Activated T-cell treated with anti-CD3 and anti-CD28 coated beads, Interleukin-2, amount 50 U/mL, for 24 hours (primary cell): Measurements from ENCODE around the gene LDHD.

Source experiments
- DNase-seq: peaks from one replicate; pipeline ENCODE4 v3.0.0-alpha.2; 2020
- H3K27ac Mint-ChIP-seq: 2 replicates; pipeline ENCODE4 v1.8.0; 2020; ENCODE audit warnings: mild to moderate bottlenecking, mixed read lengths
- H3K27me3 Mint-ChIP-seq: 2 replicates; pipeline ENCODE4 v1.8.0; 2020; ENCODE audit warnings: mixed read lengths
- H3K36me3 Mint-ChIP-seq: 2 replicates; pipeline ENCODE4 v1.8.0; 2020; ENCODE audit warnings: low read depth, mixed read lengths
- H3K4me1 Mint-ChIP-seq: 2 replicates; pipeline ENCODE4 v1.8.0; 2020; ENCODE audit warnings: low read depth, mixed read lengths
- H3K4me3 Mint-ChIP-seq: 2 replicates; pipeline ENCODE4 v1.8.0; 2020; ENCODE audit warnings: mild to moderate bottlenecking, moderate library complexity, mixed read lengths
- H3K9me3 Mint-ChIP-seq: 2 replicates; pipeline ENCODE4 v1.8.0; 2020; ENCODE audit warnings: mixed read lengths

Gene LDHD

DNA sequence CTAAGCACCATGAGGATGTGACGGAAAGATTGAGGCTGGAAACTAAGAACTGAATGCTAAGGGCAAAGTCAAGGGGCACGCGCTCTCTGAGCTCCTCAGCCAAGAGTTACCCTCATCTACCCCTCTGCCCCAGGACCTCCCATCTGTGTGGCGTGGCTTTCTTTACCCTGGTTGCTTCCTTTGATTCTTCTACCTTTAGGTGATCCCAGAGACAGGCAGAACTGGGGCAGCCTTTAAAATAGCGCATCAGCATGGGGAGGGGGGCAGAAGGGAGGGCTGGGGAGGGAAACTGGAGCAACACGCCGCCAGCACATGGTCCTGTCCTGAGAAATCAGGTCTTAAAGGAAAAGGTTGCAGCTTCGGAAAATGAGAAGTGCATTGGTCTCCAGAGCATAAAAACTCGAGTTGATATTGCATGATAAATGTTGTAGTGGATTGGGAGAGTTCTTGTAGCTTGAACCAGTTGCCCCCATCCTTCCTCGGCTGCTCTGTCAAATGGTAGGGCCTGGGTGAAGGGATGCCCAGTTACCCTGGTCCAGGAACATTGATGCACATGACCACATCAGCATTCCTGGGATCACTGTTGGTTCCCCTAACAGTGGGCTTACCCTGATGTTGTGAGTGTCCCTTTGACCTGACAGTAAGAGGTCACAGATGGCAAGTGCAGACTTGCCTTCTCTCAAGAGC lies 29.7 kb downstream of the LDHD start:
- DNase-seq, result no peak
- Mint-ChIP-seq H3K4me3 (no peak overlapping the region), H3K27me3 (no peaks in the 10 kb centered on the region), H3K27ac (no peak overlapping the region), H3K9me3 (no peaks in the 10 kb centered on the region), H3K4me1 (peaks cover 41% of the 10 kb centered on the region), H3K36me3 (no peaks in the 10 kb centered on the region)

- Mint-ChIP-seq H3K36me3 (no peaks in the 10 kb centered on the region), H3K4me1 (peaks cover 42% of the 10 kb centered on the region), H3K9me3 (no peaks in the 10 kb centered on the region), H3K27ac (no peak overlapping the region), H3K27me3 (no peaks in the 10 kb centered on the region), H3K4me3 (no peak overlapping the region)
- no peak for DNase-seq
Measured at GRCh38 chr16:75086281-75086680, 30.3 kb downstream of the LDHD start.

- H3K9me3 Mint-ChIP-seq, result no peaks in the 10 kb centered on the region
- no peak overlapping the region for H3K27ac Mint-ChIP-seq
- no peak for DNase-seq
- H3K4me1 Mint-ChIP-seq, result peaks cover 43% of the 10 kb centered on the region
- no peaks in the 10 kb centered on the region for H3K27me3 Mint-ChIP-seq
- H3K36me3 Mint-ChIP-seq, result no peaks in the 10 kb centered on the region
- H3K4me3 Mint-ChIP-seq, result no peak overlapping the region
Measured at GRCh38 chr16:75085556-75085955, 31.0 kb downstream of the LDHD start.

- no peaks in the 10 kb centered on the region for H3K9me3 Mint-ChIP-seq
- no peak overlapping the region for H3K27ac Mint-ChIP-seq
- H3K36me3 Mint-ChIP-seq, result no peaks in the 10 kb centered on the region
- DNase-seq, result no peak
- no peak overlapping the region for H3K4me3 Mint-ChIP-seq
- H3K4me1 Mint-ChIP-seq, result peaks cover 36% of the 10 kb centered on the region
- no peaks in the 10 kb centered on the region for H3K27me3 Mint-ChIP-seq
Measured at GRCh38 chr16:75083813-75084212, 32.8 kb downstream of the LDHD start.

- Mint-ChIP-seq H3K9me3 (peaks cover 3% of the 10 kb centered on the region), H3K27ac (no peak overlapping the region), H3K27me3 (no peaks in the 10 kb centered on the region), H3K4me3 (no peak overlapping the region), H3K36me3 (peaks cover 6% of the 10 kb centered on the region), H3K4me1 (peaks cover 41% of the 10 kb centered on the region)
- DNase-seq, result no peak
Measured at GRCh38 chr16:75081179-75081859, 35.3 kb downstream of the LDHD start.

DNA sequence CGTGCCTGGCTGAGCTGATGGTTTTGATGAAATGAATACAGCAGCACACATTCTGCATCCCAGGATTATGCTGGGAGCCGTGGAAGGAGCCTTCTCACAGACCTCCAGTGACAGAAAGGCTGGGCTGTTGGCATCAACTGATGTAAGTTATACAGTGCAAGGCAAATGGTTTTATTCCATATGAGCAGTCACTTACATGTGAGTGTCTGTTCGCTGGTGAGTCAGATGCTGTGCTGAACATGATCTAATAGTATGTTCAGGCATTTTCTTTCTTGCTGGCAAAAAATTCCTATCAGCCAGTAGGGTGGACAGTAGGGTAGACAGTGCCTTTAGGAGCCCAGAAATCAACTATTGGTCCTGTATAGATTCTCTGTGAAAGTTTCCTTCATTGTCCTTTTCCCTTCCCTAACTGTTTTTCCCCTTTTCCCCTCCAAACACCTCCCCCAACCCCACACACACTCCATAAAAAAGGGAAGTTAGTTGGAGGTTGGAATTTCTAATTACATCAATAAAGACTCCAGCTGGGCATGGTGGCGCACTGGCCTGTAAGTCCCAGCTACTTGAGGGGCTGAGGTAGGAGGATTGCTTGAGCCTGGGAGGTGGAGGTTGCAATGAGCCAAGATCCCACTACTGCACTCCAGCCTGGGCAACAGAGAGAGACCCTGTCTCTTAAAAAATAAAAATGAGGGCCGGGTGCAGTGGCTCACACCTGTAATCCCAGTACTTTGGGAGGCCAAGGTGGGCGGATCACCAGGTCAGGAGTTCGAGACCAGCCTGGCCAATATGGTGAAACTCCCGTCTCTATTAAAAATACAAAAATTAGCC lies 36.2 kb downstream of the LDHD start:
- Mint-ChIP-seq H3K27me3 (no peaks in the 10 kb centered on the region), H3K4me3 (no peak overlapping the region), H3K27ac (no peak overlapping the region), H3K9me3 (peaks cover 3% of the 10 kb centered on the region), H3K4me1 (peaks cover 45% of the 10 kb centered on the region), H3K36me3 (peaks cover 8% of the 10 kb centered on the region)
- no peak for DNase-seq

DNA sequence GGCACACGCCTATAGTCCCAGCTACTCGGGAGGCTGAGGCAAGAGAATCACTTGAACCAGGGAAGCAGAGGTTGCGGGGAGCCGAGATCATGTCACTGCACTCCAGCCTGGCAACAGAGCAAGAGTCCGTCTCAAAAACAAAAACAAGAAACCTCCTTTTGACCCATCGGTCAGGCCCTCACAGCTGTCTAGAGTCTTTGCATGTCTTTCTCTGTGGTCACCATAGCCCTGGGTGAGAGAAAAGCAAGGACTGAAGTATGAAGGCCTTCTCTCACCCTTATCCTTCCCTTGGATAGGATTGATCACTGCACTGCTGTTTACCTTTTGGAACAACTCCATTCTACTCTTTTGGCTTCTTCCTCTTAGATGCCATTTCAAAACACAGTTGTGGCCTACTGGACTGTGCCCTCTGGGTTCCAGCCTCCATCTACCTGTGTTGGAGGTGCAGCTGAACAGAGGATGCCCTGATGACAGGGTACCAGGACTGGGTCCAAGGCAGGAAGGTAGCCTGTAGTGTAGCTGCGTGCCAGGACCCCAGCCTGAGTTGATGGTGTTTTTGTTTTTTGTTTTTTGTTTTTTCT lies 37.1 kb downstream of the LDHD start:
- Mint-ChIP-seq H3K4me1 (peaks cover 52% of the 10 kb centered on the region), H3K27me3 (no peaks in the 10 kb centered on the region), H3K9me3 (peaks cover 3% of the 10 kb centered on the region), H3K27ac (no peak overlapping the region), H3K4me3 (no peak overlapping the region), H3K36me3 (peaks cover 8% of the 10 kb centered on the region)
- DNase-seq, result no peak

DNA sequence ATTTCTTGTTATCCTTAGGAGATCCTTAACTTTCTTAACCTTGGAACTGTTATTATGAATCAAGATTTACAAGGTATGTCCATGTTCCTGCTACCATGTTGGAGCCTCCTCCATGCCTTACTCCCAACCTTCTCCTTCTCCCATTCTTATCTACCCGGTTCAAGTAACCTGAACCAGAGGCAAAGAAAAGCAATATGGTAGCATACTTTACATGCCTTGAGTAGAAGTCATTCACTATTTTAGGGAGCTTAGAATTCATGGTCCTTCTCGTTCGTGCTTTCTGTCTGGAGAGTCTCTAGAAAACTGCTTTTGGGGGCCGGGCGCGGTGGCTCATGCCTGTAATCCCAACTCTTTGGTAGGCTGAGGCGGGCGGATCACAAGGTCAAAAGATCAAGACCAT lies 37.7 kb downstream of the LDHD start:
- Mint-ChIP-seq H3K4me3 (no peak overlapping the region), H3K4me1 (peaks cover 53% of the 10 kb centered on the region), H3K27me3 (no peaks in the 10 kb centered on the region), H3K9me3 (peaks cover 3% of the 10 kb centered on the region), H3K36me3 (peaks cover 11% of the 10 kb centered on the region), H3K27ac (no peak overlapping the region)
- DNase-seq, result no peak

GRCh38 chr16:75075688-75076268 lies 40.8 kb downstream of the LDHD start:
- H3K36me3 Mint-ChIP-seq, result peaks cover 11% of the 10 kb centered on the region
- peak overlapping the region; percentile 91 for H3K27ac Mint-ChIP-seq
- peaks cover 59% of the 10 kb centered on the region for H3K4me1 Mint-ChIP-seq
- no peaks in the 10 kb centered on the region for H3K27me3 Mint-ChIP-seq
- DNase-seq, result no peak
- peak overlapping the region; percentile 44 for H3K4me3 Mint-ChIP-seq
- H3K9me3 Mint-ChIP-seq, result peaks cover 3% of the 10 kb centered on the region

- Mint-ChIP-seq H3K27me3 (no peaks in the 10 kb centered on the region), H3K27ac (peak overlapping the region; percentile 91), H3K4me1 (peaks cover 59% of the 10 kb centered on the region), H3K4me3 (peak overlapping the region; percentile 44), H3K36me3 (peaks cover 11% of the 10 kb centered on the region), H3K9me3 (peaks cover 3% of the 10 kb centered on the region)
- peak; percentile 81 for DNase-seq
Measured at GRCh38 chr16:75074920-75075687, 41.5 kb downstream of the LDHD start.

GRCh38 chr16:75074304-75074793 lies 42.2 kb downstream of the LDHD start:
- peak overlapping the region; percentile 16 for H3K4me3 Mint-ChIP-seq
- H3K4me1 Mint-ChIP-seq, result peaks cover 58% of the 10 kb centered on the region
- peaks cover 11% of the 10 kb centered on the region for H3K36me3 Mint-ChIP-seq
- H3K27ac Mint-ChIP-seq, result peak overlapping the region; percentile 45
- H3K9me3 Mint-ChIP-seq, result peaks cover 3% of the 10 kb centered on the region
- no peaks in the 10 kb centered on the region for H3K27me3 Mint-ChIP-seq
- DNase-seq, result no peak

GRCh38 chr16:75073545-75074303 lies 42.9 kb downstream of the LDHD start:
- H3K27ac Mint-ChIP-seq, result peak overlapping the region; percentile 45

More at GRCh38 chr16:75073545-75074303, 42.9 kb downstream of the LDHD start:
- H3K4me3 Mint-ChIP-seq, result peak overlapping the region; percentile 16
- H3K4me1 Mint-ChIP-seq, result peaks cover 56% of the 10 kb centered on the region
- H3K27me3 Mint-ChIP-seq, result no peaks in the 10 kb centered on the region
- peaks cover 3% of the 10 kb centered on the region for H3K9me3 Mint-ChIP-seq
- peaks cover 11% of the 10 kb centered on the region for H3K36me3 Mint-ChIP-seq
- no peak for DNase-seq
